ENCODE measurements around the gene MZT2B.

DNA sequence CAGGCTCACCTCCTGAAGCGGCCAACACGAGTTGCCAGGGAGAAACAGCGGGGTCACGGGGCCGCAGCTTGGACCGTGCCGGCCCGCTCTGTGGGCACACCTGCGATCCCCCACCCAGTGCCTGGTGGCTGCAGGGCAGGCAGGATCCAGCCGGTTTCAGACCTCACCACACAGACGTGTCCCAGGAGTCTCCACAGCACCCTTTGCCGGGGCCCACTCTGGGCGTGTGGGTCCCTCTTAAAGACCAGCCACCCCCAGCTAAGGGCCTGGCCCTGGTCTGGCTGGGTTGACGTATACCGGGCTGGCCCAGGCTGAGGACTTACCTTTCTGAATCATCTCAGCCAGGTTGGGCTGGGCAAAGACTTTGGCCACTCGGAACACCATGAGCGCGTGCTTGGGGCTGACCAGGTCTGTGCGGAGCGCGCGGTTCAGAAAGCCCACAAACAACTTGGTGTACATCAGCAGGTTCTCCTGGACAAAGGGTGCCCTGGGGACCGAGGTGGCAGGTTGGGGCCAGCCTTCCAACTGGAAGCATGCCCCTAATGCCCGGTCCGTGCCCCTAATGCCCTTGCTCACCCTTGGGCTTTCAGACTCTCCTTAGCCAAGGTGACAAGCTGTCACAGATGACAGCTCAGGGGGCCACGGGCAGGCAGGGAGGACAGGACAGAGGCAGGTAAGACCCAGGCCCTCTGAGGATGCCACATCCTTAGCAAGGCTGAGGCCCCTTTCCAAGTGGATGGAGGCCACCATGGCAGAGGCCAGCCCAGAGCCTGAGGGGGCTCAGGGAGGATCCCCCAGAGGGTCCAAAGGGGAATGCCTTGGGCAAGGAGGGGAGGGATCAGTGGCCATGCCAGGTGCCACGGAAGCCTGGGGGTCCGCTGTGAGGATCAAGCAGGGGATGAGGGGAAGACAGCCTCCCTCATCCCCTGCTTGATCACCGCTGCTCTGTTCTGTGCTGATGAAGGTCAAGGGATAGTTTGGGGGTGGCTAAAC, 27.0 kb upstream of the MZT2B start:
- TF ChIP-seq, protein P1, sequence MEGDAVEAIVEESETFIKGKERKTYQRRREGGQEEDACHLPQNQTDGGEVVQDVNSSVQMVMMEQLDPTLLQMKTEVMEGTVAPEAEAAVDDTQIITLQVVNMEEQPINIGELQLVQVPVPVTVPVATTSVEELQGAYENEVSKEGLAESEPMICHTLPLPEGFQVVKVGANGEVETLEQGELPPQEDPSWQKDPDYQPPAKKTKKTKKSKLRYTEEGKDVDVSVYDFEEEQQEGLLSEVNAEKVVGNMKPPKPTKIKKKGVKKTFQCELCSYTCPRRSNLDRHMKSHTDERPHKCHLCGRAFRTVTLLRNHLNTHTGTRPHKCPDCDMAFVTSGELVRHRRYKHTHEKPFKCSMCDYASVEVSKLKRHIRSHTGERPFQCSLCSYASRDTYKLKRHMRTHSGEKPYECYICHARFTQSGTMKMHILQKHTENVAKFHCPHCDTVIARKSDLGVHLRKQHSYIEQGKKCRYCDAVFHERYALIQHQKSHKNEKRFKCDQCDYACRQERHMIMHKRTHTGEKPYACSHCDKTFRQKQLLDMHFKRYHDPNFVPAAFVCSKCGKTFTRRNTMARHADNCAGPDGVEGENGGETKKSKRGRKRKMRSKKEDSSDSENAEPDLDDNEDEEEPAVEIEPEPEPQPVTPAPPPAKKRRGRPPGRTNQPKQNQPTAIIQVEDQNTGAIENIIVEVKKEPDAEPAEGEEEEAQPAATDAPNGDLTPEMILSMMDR (conservative IDR thresholded peaks at IDR 0.05 in 1 of 2, IDR thresholded peaks at IDR 0.05 in 1 of 2; ENCODE audit: low read depth in 1 of 2, low read length in 2 of 2), result no peak
- no peak for TF ChIP-seq EZH2 (IDR thresholded peaks at IDR 0.05; ENCODE audit: low read length, missing control alignments)

Measured in fibroblast of lung (primary cell).